ENCODE results near the gene ANKS1A. TPM values are rescaled to one million over a fixed set of nuclear protein-coding genes. Genes with fewer than 3 reads are reported as not detected.
"Not testable (repeated sequence)": the region's sequence is repeated elsewhere in the genome, so short reads cannot be mapped to it uniquely, and the experiment has no call there.

Gene ANKS1A
- 10 to 100 TPM; 14.5 to 52.5 (median 41.8) TPM for polyA plus RNA-seq (ENCODE audit: insufficient read length in 4 of 4)

- peak in 3 of 4 donors; percentile 67 to 75 (median 70) for DNase-seq (ENCODE audit: low read depth in 4 of 4, low spot score in 3 of 4)
These were observed at the start of gene ANKS1A for GRCh38 chr6:34888874-34889555. Gene ANKS1A (plus strand): TSS chr6:34889255. CDS start chr6:34889403, 148 bp downstream.

- no peak for DNase-seq (ENCODE audit: low read depth in 4 of 4, low spot score in 3 of 4)
These were observed 49.2 kb upstream of the ANKS1A start for GRCh38 chr6:34839666-34840352.

DNA sequence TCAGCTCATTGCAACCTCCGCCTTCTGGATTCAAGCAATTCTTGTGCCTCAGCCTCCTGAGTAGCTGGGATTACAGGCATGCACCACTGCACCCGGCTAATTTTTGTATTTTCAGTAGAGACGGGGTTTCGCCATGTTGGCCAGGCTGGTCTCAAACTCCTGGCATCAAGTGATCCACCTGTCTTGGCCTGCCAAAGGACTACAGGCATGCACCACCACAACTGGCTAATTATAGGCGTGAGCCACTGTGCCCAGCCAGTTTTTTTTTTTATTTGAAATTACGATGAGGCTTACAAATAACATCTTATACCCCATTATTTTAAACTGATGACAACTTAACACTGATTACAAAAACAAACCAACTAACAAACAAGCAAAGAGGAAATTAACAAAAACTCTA, 40.0 kb upstream of the ANKS1A start:
- DNase-seq (ENCODE audit: low read depth in 4 of 4, low spot score in 3 of 4) = not testable (repeated sequence)

DNA sequence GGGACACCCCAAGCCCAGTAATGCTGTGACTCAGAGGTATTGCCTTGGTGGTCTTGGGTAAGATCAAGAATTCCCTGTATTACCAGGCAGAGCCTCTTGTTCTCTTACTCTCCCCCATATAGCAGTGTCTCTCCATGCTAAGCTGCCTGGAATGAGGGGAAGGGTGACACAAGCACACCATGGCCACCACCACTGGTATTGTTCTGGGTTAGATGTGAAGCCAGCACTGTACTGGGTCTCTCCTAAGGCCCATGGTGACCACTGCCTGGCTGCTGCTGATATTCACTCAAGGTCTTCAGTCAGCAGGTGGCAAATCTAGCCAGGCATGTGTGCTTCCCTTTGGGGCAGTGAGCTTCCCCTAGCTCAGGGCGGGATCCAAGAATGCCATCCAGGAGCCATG, 37.7 kb upstream of the ANKS1A start:
- DNase-seq (ENCODE audit: low read depth in 4 of 4, low spot score in 3 of 4) = no peak

DNA sequence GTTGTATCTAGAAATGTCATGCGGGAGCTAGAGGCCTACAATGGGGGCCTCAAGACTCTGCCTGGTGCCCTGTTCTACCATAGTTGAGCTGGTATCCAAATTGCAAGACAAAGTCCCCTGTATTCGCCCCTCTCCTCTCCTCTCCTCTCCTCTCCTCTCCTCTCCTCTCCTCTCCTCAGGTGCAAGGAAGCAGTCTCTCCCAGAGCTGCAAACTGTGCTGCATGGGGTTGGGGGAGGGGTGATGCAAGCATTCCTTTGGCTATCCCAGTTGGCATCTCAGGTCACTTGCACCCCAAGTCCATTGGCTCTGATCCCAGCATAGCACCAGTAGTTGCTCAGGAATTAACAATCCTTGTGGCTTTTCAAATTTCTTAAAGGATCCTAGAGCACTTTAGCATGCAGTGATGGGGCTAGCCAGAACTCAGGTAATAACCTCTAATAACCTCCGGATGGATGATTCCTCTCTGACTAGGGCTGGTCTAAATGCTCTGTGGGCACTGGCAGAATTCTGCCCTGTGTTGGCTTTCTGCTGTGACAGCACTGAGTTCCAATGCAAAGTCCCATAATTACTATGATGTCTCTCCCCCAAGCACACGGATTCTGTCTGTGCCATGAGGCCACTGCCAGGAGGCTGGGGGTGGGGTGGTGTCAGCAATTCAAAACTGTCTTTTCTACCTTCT, 36.5 kb upstream of the ANKS1A start:
- no peak for DNase-seq (ENCODE audit: low read depth in 4 of 4, low spot score in 3 of 4)

GRCh38 chr6:34855463-34855862, 33.6 kb upstream of the ANKS1A start:
- DNase-seq (ENCODE audit: low read depth in 4 of 4, low spot score in 3 of 4) = no peak

DNA sequence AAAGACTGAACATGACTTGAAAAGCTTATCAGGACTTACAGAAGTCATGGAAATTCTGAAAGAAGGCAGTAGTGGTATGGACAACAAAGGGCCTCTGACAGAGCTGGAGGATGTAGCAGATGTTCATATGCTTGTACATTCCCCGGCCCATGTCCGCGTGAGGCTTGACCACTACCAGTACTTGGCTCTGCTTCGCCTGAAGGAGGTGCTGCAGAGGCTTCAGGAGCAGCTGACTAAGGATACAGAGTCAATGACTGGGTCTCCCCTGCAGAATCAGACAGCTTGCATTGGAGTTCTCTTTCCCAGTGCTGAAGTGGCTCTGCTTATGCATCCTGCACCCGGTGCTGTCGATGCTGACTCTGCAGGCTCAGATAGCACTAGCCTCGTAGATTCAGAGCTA, 30.4 kb upstream of the ANKS1A start:
- DNase-seq (ENCODE audit: low read depth in 4 of 4, low spot score in 3 of 4) = no peak

GRCh38 chr6:34859951-34860350, 29.1 kb upstream of the ANKS1A start:
- no peak for DNase-seq (ENCODE audit: low read depth in 4 of 4, low spot score in 3 of 4)

DNA sequence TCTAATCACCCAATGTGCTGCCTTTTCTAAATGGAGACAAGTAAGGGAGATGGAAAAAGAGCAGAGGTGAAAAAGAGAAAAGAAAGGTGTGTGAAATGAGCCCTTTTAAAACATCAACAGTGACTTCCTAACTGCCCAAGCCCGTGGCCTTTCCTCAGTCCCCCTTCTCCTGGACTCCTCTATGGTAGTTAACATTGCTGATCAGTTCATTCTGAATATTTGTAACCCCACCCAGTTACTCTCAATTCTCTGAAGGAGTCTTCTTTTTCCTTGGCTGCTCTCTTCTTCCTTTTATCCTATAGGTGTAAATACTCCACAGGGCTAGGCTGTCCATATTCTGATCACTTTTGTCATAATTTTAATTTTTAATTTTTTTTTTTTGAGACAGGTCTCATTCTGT, 28.3 kb upstream of the ANKS1A start:
- no peak for DNase-seq (ENCODE audit: low read depth in 4 of 4, low spot score in 3 of 4)

GRCh38 chr6:34864007-34864406, 25.0 kb upstream of the ANKS1A start:
- no peak for DNase-seq (ENCODE audit: low read depth in 4 of 4, low spot score in 3 of 4)

DNA sequence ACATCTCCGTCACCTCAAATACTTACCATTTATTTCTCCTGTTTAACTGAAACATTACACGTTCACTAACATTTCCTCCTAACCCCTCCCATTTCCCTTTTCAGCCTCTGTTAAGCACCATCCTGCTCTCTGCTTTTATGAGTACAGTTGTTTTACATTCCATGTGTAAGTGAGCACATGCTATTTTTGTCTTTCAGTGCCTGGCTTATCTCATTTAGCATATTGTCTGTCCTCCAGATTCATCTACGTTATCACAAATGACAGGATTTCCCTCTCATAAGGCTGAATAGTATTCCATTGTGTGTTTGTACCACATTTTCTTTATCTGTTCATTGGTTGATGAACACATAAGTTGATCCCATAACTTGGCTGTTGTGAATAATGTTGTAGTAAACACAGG, 23.9 kb upstream of the ANKS1A start:
- DNase-seq (ENCODE audit: low read depth in 4 of 4, low spot score in 3 of 4) = no peak

DNA sequence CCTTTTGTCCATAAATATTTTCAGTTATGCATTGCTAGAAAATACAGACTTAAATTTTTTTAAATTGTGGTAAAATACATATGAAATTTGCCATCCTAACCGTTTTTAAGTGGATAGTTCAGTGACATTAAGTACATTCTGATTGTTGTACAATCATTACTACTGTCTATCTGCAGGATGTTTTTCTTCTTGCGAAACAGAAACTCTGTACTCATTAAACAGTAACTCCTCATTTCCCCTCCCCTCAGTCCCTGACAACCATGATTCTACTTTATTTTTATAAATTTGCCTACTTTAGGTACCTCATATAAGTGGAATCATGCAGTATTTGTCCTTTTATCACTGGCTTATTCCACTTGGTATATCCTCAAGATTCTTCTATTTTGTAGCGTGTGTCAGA, 22.5 kb upstream of the ANKS1A start:
- DNase-seq (ENCODE audit: low read depth in 4 of 4, low spot score in 3 of 4) = no peak

- DNase-seq (ENCODE audit: low read depth in 4 of 4, low spot score in 3 of 4) = no peak
These were observed 21.6 kb upstream of the ANKS1A start for GRCh38 chr6:34867484-34867883.

GRCh38 chr6:34871853-34872252, 17.2 kb upstream of the ANKS1A start:
- DNase-seq (ENCODE audit: low read depth in 4 of 4, low spot score in 3 of 4) = no peak

GRCh38 chr6:34872332-34872731, 16.7 kb upstream of the ANKS1A start:
- DNase-seq (ENCODE audit: low read depth in 4 of 4, low spot score in 3 of 4) = no peak

GRCh38 chr6:34875292-34876213, 13.5 kb upstream of the ANKS1A start:
- DNase-seq (ENCODE audit: low read depth in 4 of 4, low spot score in 3 of 4) = no peak

DNA sequence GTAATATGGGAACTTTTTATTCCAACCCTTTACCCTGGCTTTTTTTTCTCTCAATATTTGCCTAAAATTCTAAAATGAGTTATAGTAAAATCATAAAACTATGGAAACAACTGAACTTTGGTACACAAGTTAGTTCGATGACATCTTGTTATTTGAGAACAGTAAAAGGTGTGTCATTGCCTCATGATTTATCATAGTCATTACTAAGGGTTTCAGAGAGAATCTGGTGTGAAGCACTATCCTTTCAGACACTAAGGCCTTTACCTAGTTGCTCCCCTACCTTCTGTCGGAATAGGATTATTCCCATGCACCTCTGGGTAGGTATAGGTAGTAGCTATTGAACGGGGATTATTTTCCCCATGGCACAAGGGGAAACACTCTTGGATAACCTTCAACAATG, 12.6 kb upstream of the ANKS1A start:
- no peak for DNase-seq (ENCODE audit: low read depth in 4 of 4, low spot score in 3 of 4)

GRCh38 chr6:34877259-34877658, 11.8 kb upstream of the ANKS1A start:
- DNase-seq (ENCODE audit: low read depth in 4 of 4, low spot score in 3 of 4) = no peak

DNA sequence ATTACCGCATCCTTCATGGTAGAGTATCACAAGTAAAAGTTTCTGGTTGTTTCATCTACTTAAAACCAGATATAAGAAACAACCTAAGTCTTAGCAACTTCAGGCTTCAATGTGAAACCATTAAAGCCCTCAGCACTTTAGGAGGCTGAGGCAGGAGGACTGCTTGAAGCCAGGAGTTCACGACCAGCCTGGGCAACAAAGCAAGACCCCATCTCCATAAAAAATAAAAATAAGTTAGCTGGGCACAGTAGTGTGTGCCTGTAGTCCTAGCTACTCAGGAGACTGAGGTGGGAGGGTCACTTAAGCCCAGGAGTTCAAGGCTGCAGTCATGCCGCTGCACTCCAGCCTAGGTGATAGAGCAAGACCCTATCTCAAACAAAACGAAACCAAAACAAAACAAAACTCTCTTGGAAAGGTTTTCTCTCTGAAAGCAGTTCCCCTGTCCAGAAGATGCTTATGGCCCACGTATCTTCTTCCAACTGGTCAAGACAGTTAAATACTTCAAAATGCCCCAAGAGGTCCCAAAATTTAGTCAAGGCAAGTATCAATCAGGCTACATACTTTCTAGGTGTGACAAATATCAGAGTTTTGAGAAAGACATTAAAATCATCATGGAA, 11.1 kb upstream of the ANKS1A start:
- DNase-seq (ENCODE audit: low read depth in 4 of 4, low spot score in 3 of 4) = no peak

DNA sequence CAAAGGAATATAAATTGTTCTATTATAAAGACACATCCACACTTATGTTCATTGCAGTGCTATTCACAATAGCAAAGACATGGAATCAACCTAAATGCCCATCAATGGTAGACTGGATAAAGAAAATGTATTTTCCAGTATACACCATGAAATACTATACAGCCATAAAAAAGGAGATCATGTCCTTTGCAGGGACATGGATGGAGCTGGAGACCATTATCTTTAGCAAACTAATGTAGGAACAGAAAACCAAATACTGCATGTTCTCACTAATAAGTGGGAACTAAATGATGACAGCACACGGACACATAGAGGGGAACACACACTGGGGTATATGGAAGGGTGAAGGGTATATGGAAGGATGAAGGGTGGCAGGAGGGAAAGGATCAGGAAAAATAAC, 5.0 kb upstream of the ANKS1A start:
- DNase-seq (ENCODE audit: low read depth in 4 of 4, low spot score in 3 of 4) = not testable (repeated sequence)

All from left renal pelvis (tissue), 4 donors.